Ascending aorta (tissue), 2 donors: Measurements from ENCODE around the gene RNF152. TPM values are rescaled to one million over a fixed set of nuclear protein-coding genes. Genes with fewer than 3 reads are reported as not detected.

Experiments
- DNase-seq, 2 donors: peaks; one replicate each; pipeline ENCODE4 v3.0.0-alpha.2; 2019; ENCODE audit warnings: low spot score in 2 of 2
- H3K27ac ChIP-seq, 2 donors: fragments of 200-600 bp; sonication (generic); one replicate each; pipeline ENCODE4 v1.5.1; 2016 to 2017; ENCODE audit warnings: mild to moderate bottlenecking in 1 of 2
- H3K27me3 ChIP-seq: fragments of 200-600 bp; sonication (generic); one replicate; pipeline ENCODE4 v1.5.1; 2017
- H3K36me3 ChIP-seq, 2 donors: fragments of 200-600 bp; sonication (generic); one replicate each; pipeline ENCODE4 v1.5.1; 2016
- H3K4me1 ChIP-seq, 2 donors: fragments of 200-600 bp; sonication (generic); one replicate each; pipeline ENCODE4 v1.5.1; 2016 to 2017; ENCODE audit warnings: mild to moderate bottlenecking in 1 of 2
- H3K4me3 ChIP-seq, 2 donors: fragments of 200-600 bp; sonication (generic); one replicate each; pipeline ENCODE4 v1.5.1; 2016 to 2017; ENCODE audit warnings: mild to moderate bottlenecking in 1 of 2
- H3K9me3 ChIP-seq, 2 donors: fragments of 200-600 bp; sonication (generic); one replicate each; pipeline ENCODE4 v1.5.1; 2016
- intact Hi-C: fragments of 100-400 bp; cut with DNase I; formaldehyde crosslinking; loops from one replicate; pipeline ENCODE4 v1.15.1; 2023
- total RNA-seq: library from RNA; depleted of rRNA; stranded (reverse); fragments of >200 nt; gene quantifications from one replicate; pipeline ENCODE4 v1.1.0, GENCODE V29; 2016
- TF ChIP-seq, protein P1 (sequence below), 3 experiments: fragments of 200-600 bp in 2 of 3; fragments of 450-650 bp in 1 of 3; sonication (generic) in 2 of 3; IDR thresholded peaks; one replicate each; pipeline ENCODE4 v1.5.1; 2016 to 2019; ENCODE audit warnings: antibody characterized with exemption in 3 of 3, mild to moderate bottlenecking in 1 of 3, moderate library complexity in 1 of 3

Gene RNF152
- total RNA-seq, 1 donor from 2014 or later, result 9.6 TPM

DNA sequence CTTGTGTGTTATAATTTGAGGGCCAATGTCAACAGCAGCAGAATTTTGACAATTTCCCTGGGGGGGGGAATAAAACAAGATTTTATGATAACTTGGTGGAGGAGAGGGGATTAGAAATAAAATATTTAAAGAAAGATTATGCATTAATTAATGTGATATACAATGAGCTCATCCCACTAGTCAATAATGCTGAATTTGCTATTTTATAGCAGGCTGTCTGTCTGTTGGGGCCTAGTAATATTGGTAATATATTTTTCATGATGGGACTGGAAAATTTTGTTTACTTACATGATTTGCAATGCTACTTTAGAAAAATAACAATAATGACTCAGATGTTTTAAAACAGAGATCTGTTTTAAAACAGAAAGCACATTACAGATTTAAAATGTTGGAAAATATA lies 118.0 kb downstream of the RNF152 start:
- intact Hi-C loops, result no loop called here

DNA sequence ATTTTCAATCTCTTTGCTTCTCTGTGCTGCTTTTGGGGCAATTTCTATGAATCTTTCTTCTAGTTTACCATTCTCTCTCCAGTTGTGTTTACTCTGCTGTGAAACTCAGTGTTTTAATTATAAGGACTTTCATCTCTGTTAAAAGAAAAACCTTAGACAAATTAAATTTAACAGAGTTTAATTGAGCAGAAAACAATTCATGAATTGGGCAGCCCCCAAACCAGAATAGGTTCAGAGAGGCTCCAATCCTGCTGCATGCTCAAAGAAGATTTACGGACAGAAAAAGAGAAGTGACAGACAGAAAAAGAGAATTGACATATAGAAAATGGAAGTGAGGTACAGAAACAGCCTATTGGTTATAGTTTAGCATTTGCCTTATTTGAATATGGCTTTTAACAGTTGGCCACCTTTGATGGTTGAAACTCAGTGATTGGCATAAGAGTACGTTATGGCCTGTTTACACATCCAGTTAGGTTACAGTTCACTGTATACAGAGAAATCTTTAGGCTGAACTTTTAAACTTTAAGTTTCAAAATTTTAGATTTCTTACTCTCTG lies 120.4 kb downstream of the RNF152 start:
- no peak overlapping the region for H3K4me3 ChIP-seq
- H3K27me3 ChIP-seq, result no peaks in the 10 kb centered on the region
- intact Hi-C loops, result no loop called here
- no peaks in the 10 kb centered on the region for H3K36me3 ChIP-seq
- no peaks in the 10 kb centered on the region for H3K4me1 ChIP-seq
- H3K27ac ChIP-seq, result no peak overlapping the region
- TF ChIP-seq, protein P1, sequence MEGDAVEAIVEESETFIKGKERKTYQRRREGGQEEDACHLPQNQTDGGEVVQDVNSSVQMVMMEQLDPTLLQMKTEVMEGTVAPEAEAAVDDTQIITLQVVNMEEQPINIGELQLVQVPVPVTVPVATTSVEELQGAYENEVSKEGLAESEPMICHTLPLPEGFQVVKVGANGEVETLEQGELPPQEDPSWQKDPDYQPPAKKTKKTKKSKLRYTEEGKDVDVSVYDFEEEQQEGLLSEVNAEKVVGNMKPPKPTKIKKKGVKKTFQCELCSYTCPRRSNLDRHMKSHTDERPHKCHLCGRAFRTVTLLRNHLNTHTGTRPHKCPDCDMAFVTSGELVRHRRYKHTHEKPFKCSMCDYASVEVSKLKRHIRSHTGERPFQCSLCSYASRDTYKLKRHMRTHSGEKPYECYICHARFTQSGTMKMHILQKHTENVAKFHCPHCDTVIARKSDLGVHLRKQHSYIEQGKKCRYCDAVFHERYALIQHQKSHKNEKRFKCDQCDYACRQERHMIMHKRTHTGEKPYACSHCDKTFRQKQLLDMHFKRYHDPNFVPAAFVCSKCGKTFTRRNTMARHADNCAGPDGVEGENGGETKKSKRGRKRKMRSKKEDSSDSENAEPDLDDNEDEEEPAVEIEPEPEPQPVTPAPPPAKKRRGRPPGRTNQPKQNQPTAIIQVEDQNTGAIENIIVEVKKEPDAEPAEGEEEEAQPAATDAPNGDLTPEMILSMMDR (IDR thresholded peaks at IDR 0.05), result no peak
- DNase-seq, result no peak
- H3K9me3 ChIP-seq, result peaks cover 0 to 12% of the 10 kb centered on the region in 2 donors

More for the DNA sequence above, 118.0 kb downstream of the RNF152 start:
- Histone ChIP-seq H3K9me3 (peaks cover 0 to 14% of the 10 kb centered on the region in 2 donors), H3K27me3 (no peaks in the 10 kb centered on the region), H3K27ac (no peak overlapping the region), H3K4me1 (no peaks in the 10 kb centered on the region), H3K36me3 (no peaks in the 10 kb centered on the region), H3K4me3 (no peak overlapping the region)
- DNase-seq, result no peak
- TF ChIP-seq, protein P1 (IDR thresholded peaks at IDR 0.05), result no peak

DNA sequence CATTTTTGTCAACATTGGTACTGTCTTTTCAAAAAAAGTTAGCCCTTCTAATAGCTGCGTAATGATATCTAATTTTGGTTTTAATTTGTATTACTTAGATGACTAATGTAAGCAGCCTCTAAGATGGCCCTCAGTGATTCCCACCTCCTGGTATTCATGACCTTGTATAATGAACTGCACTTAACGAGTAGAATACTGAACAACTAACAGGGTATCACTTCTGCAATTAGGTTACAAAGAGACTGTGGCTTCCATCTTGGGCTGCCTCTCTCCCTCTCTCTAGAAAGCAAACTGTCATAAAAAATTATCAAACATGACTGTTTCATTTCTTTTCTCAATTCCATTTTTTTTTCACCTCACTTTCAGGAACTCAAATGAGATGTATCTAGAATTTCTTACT lies 120.9 kb downstream of the RNF152 start:
- H3K4me1 ChIP-seq, result no peaks in the 10 kb centered on the region
- H3K27ac ChIP-seq, result no peak overlapping the region
- H3K4me3 ChIP-seq, result no peak overlapping the region
- H3K9me3 ChIP-seq, result peaks cover 0 to 7% of the 10 kb centered on the region in 2 donors
- DNase-seq, result no peak
- no peaks in the 10 kb centered on the region for H3K36me3 ChIP-seq
- no peaks in the 10 kb centered on the region for H3K27me3 ChIP-seq
- TF ChIP-seq, protein P1 (IDR thresholded peaks at IDR 0.05), result no peak
- intact Hi-C loops, result no loop called here

DNA sequence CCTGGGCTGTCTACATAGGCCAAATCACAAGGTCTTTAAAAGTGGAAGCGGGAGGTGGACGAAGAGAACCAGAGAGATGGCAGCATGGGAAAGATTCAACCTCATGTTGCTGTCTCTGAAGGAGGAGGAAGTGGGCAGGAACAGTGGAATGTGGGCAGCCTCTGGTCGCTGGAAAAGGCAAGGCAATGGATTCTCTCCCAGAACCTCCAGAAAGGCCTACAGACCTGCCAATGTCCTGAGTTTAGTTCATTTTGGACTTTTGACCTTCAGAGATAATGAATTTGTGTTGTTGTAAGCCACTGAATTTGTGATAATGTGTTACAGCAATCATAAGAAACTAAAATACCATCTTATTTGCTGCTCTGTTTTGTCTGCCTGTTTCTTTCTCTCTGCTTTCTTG lies 122.5 kb downstream of the RNF152 start:
- Histone ChIP-seq H3K27ac (no peak overlapping the region), H3K36me3 (no peaks in the 10 kb centered on the region), H3K4me1 (peaks cover 0 to under 1% of the 10 kb centered on the region in 2 donors), H3K27me3 (no peaks in the 10 kb centered on the region), H3K4me3 (no peak overlapping the region), H3K9me3 (no peaks in the 10 kb centered on the region)
- TF ChIP-seq, protein P1 (IDR thresholded peaks at IDR 0.05), result no peak
- intact Hi-C loops, result no loop called here
- DNase-seq, result no peak

DNA sequence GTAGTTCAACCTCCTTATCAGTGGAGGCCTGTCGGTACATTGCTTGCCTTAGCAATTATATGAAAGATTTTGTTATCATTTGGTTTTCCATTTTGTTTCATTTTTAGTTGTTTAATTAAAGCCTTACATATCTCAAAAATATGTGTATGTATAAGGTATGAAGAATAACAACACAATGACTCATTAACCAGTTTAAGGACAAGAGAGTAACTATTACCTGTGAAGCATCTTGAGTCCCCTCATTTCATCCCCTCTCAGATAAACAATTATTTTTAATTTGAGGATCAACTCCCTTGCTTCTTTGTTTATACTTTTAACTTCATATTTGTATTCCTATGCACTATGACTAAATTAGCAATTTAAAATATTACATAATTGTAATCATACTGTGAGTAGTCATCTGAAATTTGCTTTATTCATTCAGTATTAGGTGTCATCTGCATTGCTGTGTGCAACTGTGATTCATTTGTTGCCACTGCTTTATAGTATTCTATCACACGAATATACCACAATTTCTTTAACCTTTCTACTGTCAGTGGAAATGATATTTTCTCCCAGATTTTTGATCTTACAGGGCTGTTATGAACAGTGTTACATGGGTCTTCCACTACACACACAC lies 126.4 kb downstream of the RNF152 start:
- H3K9me3 ChIP-seq, result no peaks in the 10 kb centered on the region
- no peak overlapping the region for H3K4me3 ChIP-seq
- peaks cover 0 to 3% of the 10 kb centered on the region in 2 donors for H3K4me1 ChIP-seq
- no peaks in the 10 kb centered on the region for H3K36me3 ChIP-seq
- no peak overlapping the region for H3K27ac ChIP-seq
- H3K27me3 ChIP-seq, result no peaks in the 10 kb centered on the region
- DNase-seq, result no peak
- intact Hi-C loops, result no loop called here
- TF ChIP-seq, protein P1 (IDR thresholded peaks at IDR 0.05), result no peak
